Hepatocyte (in vitro differentiated cells): ENCODE data around the gene NELL2. TPM values are rescaled to one million over a fixed set of nuclear protein-coding genes. Genes with fewer than 3 reads are reported as not detected.
A peak's percentile ranks its signal among the peaks of the same experiment; 100 is the strongest.

Experiments used
- DNase-seq: peaks from one replicate; pipeline ENCODE4 v3.0.0-alpha.2; 2016; ENCODE audit warnings: low spot score
- H2AFZ ChIP-seq: fragments of 200-600 bp; sonication (generic); 2 replicates; pipeline ENCODE4 v1.6.0; 2016; ENCODE audit warnings: antibody characterized with exemption, mild to moderate bottlenecking
- H3K27ac ChIP-seq: fragments of 200-600 bp; sonication (generic); 2 replicates; pipeline ENCODE4 v1.5.1; 2016; ENCODE audit warnings: mild to moderate bottlenecking
- H3K27me3 ChIP-seq: fragments of 200-600 bp; sonication (generic); 2 replicates; pipeline ENCODE4 v1.6.1; 2016
- H3K36me3 ChIP-seq: fragments of 200-600 bp; sonication (generic); replicated peaks from 2 replicates; pipeline ENCODE4 v1.5.1; 2016; ENCODE audit warnings: low read depth; ENCODE audit not compliant: insufficient read depth
- H3K4me1 ChIP-seq: fragments of 200-600 bp; sonication (generic); 2 replicates; pipeline ENCODE4 v1.5.1; 2016; ENCODE audit warnings: mild to moderate bottlenecking, moderate library complexity; ENCODE audit not compliant: insufficient read depth
- H3K4me2 ChIP-seq: fragments of 200-600 bp; sonication (generic); 2 replicates; pipeline ENCODE4 v1.6.0; 2016
- H3K4me3 ChIP-seq: fragments of 200-600 bp; sonication (generic); 2 replicates; pipeline ENCODE4 v1.5.1; 2016; ENCODE audit warnings: mild to moderate bottlenecking
- H3K79me2 ChIP-seq: fragments of 200-600 bp; sonication (generic); 2 replicates; pipeline ENCODE4 v1.6.0; 2017; ENCODE audit warnings: mild to moderate bottlenecking
- H3K9me2 ChIP-seq: fragments of 200-600 bp; sonication (generic); replicated peaks from 2 replicates; pipeline ENCODE4 v1.6.0; 2017; ENCODE audit warnings: mild to moderate bottlenecking; ENCODE audit not compliant: insufficient read depth
- H3K9me3 ChIP-seq: fragments of 200-600 bp; sonication (generic); 2 replicates; pipeline ENCODE4 v1.5.1; 2016; ENCODE audit warnings: low read depth, mild to moderate bottlenecking
- H4K20me1 ChIP-seq: fragments of 200-600 bp; sonication (generic); 2 replicates; pipeline ENCODE4 v1.6.0; 2016; ENCODE audit warnings: mild to moderate bottlenecking; ENCODE audit not compliant: insufficient read depth, poor library complexity, severe bottlenecking
- EZH2 ChIP-seq: fragments of 200-600 bp; sonication (generic); IDR thresholded peaks from 2 replicates; pipeline ENCODE4 v1.6.1; 2016; ENCODE audit warnings: antibody characterized with exemption, mild to moderate bottlenecking, borderline replicate concordance
- EZH2phosphoT487 ChIP-seq: fragments of 200-600 bp; sonication (generic); IDR thresholded peaks from one replicate; pipeline ENCODE4 v1.6.1; 2018; ENCODE audit warnings: antibody characterized with exemption, mild to moderate bottlenecking, low read depth, moderate library complexity; ENCODE audit not compliant: unreplicated experiment, severe bottlenecking
- WGBS: methylation state at CpG from one replicate; pipeline ENCODE4 v1.1.6; 2016; ENCODE audit warnings: low lambda C conversion rate; ENCODE audit errors: missing lambda C conversion rate; 5-methylcytosine and 5-hydroxymethylcytosine counted together
- polyA plus RNA-seq: library from polyadenylated mRNA; unstranded; fragments of >200 nt; fragmentation: Nextera tagmentation; extraction: Ambion mirVana; gene quantifications from 2 replicates; pipeline ENCODE4 v1.2.1, GENCODE V29; 2016
- total RNA-seq: library from RNA; depleted of rRNA; stranded (reverse); fragments of >200 nt; gene quantifications from 2 replicates; pipeline ENCODE4 v1.2.3, GENCODE V29; 2014
- TF ChIP-seq, protein P1 (sequence below): fragments of 200-600 bp; sonication (generic); IDR thresholded peaks from 2 replicates; pipeline ENCODE4 v1.5.1; 2016; ENCODE audit warnings: antibody characterized with exemption, mild to moderate bottlenecking; ENCODE audit not compliant: poor library complexity

NELL2 gene
- total and polyA plus RNA-seq, 2 experiments from 2014 or later: 7.4 to 31.3 TPM

GRCh38 chr12:44537354-44537753, 338.8 kb downstream of the NELL2 start:
- TF ChIP-seq, protein P1, sequence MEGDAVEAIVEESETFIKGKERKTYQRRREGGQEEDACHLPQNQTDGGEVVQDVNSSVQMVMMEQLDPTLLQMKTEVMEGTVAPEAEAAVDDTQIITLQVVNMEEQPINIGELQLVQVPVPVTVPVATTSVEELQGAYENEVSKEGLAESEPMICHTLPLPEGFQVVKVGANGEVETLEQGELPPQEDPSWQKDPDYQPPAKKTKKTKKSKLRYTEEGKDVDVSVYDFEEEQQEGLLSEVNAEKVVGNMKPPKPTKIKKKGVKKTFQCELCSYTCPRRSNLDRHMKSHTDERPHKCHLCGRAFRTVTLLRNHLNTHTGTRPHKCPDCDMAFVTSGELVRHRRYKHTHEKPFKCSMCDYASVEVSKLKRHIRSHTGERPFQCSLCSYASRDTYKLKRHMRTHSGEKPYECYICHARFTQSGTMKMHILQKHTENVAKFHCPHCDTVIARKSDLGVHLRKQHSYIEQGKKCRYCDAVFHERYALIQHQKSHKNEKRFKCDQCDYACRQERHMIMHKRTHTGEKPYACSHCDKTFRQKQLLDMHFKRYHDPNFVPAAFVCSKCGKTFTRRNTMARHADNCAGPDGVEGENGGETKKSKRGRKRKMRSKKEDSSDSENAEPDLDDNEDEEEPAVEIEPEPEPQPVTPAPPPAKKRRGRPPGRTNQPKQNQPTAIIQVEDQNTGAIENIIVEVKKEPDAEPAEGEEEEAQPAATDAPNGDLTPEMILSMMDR: no peak

DNA sequence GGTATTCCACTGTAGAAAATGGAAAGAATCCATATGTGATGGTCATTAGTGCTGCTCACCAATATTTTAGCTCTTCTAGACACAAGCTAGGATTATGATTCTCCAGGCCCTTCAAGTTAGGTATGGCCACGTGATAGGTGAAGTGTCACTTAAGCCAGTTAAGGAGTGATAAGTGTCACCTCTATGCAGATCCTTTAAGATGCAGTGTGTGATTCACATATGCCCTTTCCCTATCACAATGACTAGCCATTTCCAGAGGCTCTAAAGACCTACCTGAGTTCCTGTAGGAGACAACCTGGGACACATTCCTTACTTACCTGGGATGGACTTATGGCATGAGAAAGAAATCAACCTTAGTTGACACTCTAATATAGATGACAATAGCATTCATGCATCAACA, 343.2 kb downstream of the NELL2 start:
- DNase-seq: no peak
- no peak overlapping the region for H2AFZ ChIP-seq
- no peaks in the 10 kb centered on the region for H3K9me3 ChIP-seq
- H3K9me2 ChIP-seq: no peaks in the 10 kb centered on the region
- WGBS: 82% methylated on average over 1 of the region's 1 CpG
- no peaks in the 10 kb centered on the region for H3K27me3 ChIP-seq
- TF ChIP-seq EZH2phosphoT487 (no peak), EZH2 (no peak)
- TF ChIP-seq, protein P1: no peak
- no peak overlapping the region for H3K4me3 ChIP-seq
- no peaks in the 10 kb centered on the region for H3K36me3 ChIP-seq
- no peak overlapping the region for H3K27ac ChIP-seq
- H3K4me2 ChIP-seq: no peak overlapping the region
- no peaks in the 10 kb centered on the region for H3K79me2 ChIP-seq
- H3K4me1 ChIP-seq: no peaks in the 10 kb centered on the region
- H4K20me1 ChIP-seq: no peaks in the 10 kb centered on the region

More at GRCh38 chr12:44537354-44537753, 338.8 kb downstream of the NELL2 start:
- Histone ChIP-seq H3K4me1 (no peaks in the 10 kb centered on the region), H3K4me2 (no peak overlapping the region), H3K4me3 (no peak overlapping the region), H3K36me3 (no peaks in the 10 kb centered on the region), H3K79me2 (no peaks in the 10 kb centered on the region), H3K9me3 (no peaks in the 10 kb centered on the region), H3K27ac (no peak overlapping the region), H4K20me1 (no peaks in the 10 kb centered on the region), H3K9me2 (no peaks in the 10 kb centered on the region), H2AFZ (no peak overlapping the region), H3K27me3 (no peaks in the 10 kb centered on the region)
- no peak for DNase-seq

DNA sequence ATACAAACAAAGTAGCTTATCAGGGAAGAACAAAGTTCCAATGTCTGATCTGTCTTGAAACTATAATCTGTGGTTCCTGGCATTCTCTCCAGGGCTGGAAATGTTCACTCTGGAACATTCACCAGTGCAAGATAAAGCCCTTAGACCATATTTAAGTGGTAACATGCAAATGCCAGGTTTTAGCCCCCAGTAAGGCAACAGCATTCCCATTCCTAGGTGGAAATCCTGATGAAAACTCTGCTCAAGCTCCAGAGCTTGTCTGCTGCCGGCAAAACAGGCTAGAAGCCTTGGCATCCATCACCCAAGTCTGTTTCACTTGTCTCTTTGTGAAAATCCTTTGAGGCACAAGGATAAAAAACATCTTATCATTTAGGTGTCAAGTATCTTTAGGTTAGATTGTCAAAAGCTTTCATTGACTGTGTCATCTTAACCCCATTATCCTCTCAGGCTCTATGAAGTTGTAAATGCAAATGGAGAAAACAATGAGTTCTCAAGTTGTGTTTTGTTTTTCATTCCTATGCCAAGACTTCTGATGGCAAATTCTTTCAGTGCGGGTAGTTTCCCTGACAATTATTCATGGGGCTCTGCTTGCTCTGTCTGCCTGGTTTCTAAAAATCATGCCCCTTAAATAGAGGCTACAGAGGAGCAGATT, 344.7 kb downstream of the NELL2 start:
- Histone ChIP-seq H4K20me1 (no peaks in the 10 kb centered on the region), H3K27ac (no peak overlapping the region), H3K79me2 (no peaks in the 10 kb centered on the region), H3K4me1 (peaks cover 7% of the 10 kb centered on the region), H3K4me3 (no peak overlapping the region), H3K9me3 (no peaks in the 10 kb centered on the region), H3K9me2 (no peaks in the 10 kb centered on the region), H3K36me3 (no peaks in the 10 kb centered on the region), H2AFZ (no peak overlapping the region), H3K4me2 (no peak overlapping the region), H3K27me3 (no peaks in the 10 kb centered on the region)
- TF ChIP-seq EZH2: no peak
- TF ChIP-seq EZH2phosphoT487: no peak
- TF ChIP-seq, protein P1: no peak
- DNase-seq: no peak
- 45% methylated on average over 2 of the region's 2 CpGs for WGBS

DNA sequence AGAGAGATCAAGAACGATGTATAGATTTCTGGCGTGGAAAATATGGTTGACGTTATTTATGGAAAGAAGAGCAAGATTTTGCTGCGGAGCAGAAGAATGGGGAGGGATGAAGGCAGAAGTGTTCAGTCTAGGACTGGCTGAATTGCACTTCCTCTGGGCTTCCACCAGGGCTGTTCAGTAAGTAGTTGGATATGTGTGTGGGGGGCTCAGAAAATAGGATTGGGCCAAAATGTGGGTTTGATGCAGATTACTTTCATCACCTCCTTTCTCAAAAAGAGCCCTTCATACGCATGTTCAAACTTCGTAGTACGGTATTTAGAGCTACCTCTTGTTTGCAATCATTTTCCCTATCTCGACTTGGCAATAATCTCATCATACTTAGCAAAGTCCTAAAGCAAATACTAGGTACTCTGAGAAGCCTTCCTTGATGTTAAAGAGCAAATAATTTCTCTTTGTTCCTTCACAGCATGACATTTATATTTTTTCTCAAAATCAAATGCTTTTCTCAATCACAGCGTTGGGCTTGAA, 349.4 kb downstream of the NELL2 start:
- Histone ChIP-seq H2AFZ (no peak overlapping the region), H3K27ac (peak overlapping the region; percentile 6), H3K4me2 (peak overlapping the region; percentile 8), H3K36me3 (no peaks in the 10 kb centered on the region), H3K27me3 (no peaks in the 10 kb centered on the region), H3K9me2 (no peaks in the 10 kb centered on the region), H3K9me3 (no peaks in the 10 kb centered on the region), H3K4me3 (no peak overlapping the region), H3K79me2 (no peaks in the 10 kb centered on the region), H4K20me1 (no peaks in the 10 kb centered on the region), H3K4me1 (peaks cover 12% of the 10 kb centered on the region)
- no peak for DNase-seq
- TF ChIP-seq EZH2phosphoT487 (no peak), EZH2 (no peak)
- TF ChIP-seq, protein P1: no peak
- WGBS: 73% methylated on average over 9 of the region's 9 CpGs
